ENCODE results near the gene HOXA11. TPM values are rescaled to one million over a fixed set of nuclear protein-coding genes. Genes with fewer than 3 reads are reported as not detected.

HOXA11 gene
- total RNA-seq, 4 donors from 2014 or later = 5.1 to 7.9 (median 6.4) TPM

- H3K9me3 ChIP-seq = no peaks in the 10 kb centered on the region
- in situ Hi-C loops (cut with MboI; ENCODE audit: low sequenced_read_pairs in 4 of 4) (loop anchor here (10.0 to 25.0 kb wide), 7 partner anchors 468 to 1434 kb away; partner anchors contain the start of genes CREB5 (in 1 of the 4) and HIBADH (in 1 of the 4)), intact Hi-C loops (cut with DNase I; ENCODE audit: low total_unique reads) (loop anchor here (2.0 to 5.0 kb wide), 2 partner anchors 581 to 724 kb away; no protein-coding TSS in a partner anchor)
- peak overlapping the region in 3 of 4 donors; percentile 1 to 67 (median 28) for H3K4me3 ChIP-seq
- peaks cover 9 to 37% of the 10 kb centered on the region in 2 donors for H3K4me1 ChIP-seq
- ATAC-seq = no peak
- DNase-seq = peak in 1 of 2 donors; percentile 78
- H3K36me3 ChIP-seq = no peaks in the 10 kb centered on the region
- H3K27ac ChIP-seq = peak overlapping the region in 3 of 4 donors; percentile 21 to 90 (median 44)
- peaks cover 11 to 41% (median 20%) of the 10 kb centered on the region in 3 donors for H3K27me3 ChIP-seq
- TF ChIP-seq CTCF (IDR thresholded peaks at IDR 0.05 in 4 of 5, conservative IDR thresholded peaks at IDR 0.05 in 1 of 5) (peak; percentile 72 to 77 (median 75)), POLR2A (IDR thresholded peaks at IDR 0.05) (no peak)
These were observed 11.3 kb upstream of the HOXA11 start for GRCh38 chr7:27196287-27196767.

GRCh38 chr7:27194686-27195379, 9.8 kb upstream of the HOXA11 start:
- ATAC-seq (no peak), DNase-seq (no peak)
- intact Hi-C loops (cut with DNase I; ENCODE audit: low total_unique reads) = loop anchor here (5.0 kb wide), 3 partner anchors 547 to 907 kb away; partner anchors contain the start of gene TAX1BP1
- Histone ChIP-seq H3K4me3 (peak overlapping the region in 1 of 4 donors; percentile 63), H3K4me1 (peaks cover 13 to 52% of the 10 kb centered on the region in 2 donors), H3K27ac (peak overlapping the region in 3 of 4 donors; percentile 28 to 99 (median 90)), H3K36me3 (no peaks in the 10 kb centered on the region), H3K27me3 (peaks cover 11 to 31% (median 16%) of the 10 kb centered on the region in 3 donors), H3K9me3 (no peaks in the 10 kb centered on the region)
- no peak for TF ChIP-seq POLR2A (IDR thresholded peaks at IDR 0.05)
- TF ChIP-seq CTCF (IDR thresholded peaks at IDR 0.05 in 4 of 5, conservative IDR thresholded peaks at IDR 0.05 in 1 of 5) = no peak
- in situ Hi-C loops (cut with MboI; ENCODE audit: low sequenced_read_pairs in 4 of 4) = loop anchor here (10.0 to 25.0 kb wide), 7 partner anchors 470 to 1433 kb away; partner anchors contain the start of genes CREB5 (in 1 of the 4) and HIBADH (in 1 of the 4)

- ATAC-seq = no peak
- DNase-seq = no peak
- no peaks in the 10 kb centered on the region for H3K36me3 ChIP-seq
- no peaks in the 10 kb centered on the region for H3K9me3 ChIP-seq
- TF ChIP-seq POLR2A (IDR thresholded peaks at IDR 0.05) (no peak), CTCF (IDR thresholded peaks at IDR 0.05 in 4 of 5, conservative IDR thresholded peaks at IDR 0.05 in 1 of 5) (no peak)
- peaks cover 9 to 29% (median 16%) of the 10 kb centered on the region in 3 donors for H3K27me3 ChIP-seq
- H3K27ac ChIP-seq = peak overlapping the region; percentile 90 to 99 (median 95)
- H3K4me1 ChIP-seq = peaks cover 18 to 58% of the 10 kb centered on the region in 2 donors
- intact Hi-C loops (cut with DNase I; ENCODE audit: low total_unique reads) = loop anchor here (5.0 kb wide), 2 partner anchors 548 to 908 kb away; partner anchors contain the start of gene TAX1BP1
- peak overlapping the region in 3 of 4 donors; percentile 57 to 63 (median 59) for H3K4me3 ChIP-seq
- in situ Hi-C loops (cut with MboI; ENCODE audit: low sequenced_read_pairs in 4 of 4) = loop anchor here (10.0 to 25.0 kb wide), 7 partner anchors 471 to 1432 kb away; partner anchors contain the start of genes CREB5 (in 1 of the 4) and HIBADH (in 1 of the 4)
These were observed 8.9 kb upstream of the HOXA11 start for GRCh38 chr7:27194002-27194352.

- in situ Hi-C loops (cut with MboI; ENCODE audit: low sequenced_read_pairs in 4 of 4) = loop anchor here (10.0 to 25.0 kb wide), 7 partner anchors 471 to 1431 kb away; partner anchors contain the start of genes CREB5 (in 1 of the 4) and HIBADH (in 1 of the 4)
- intact Hi-C loops (cut with DNase I; ENCODE audit: low total_unique reads) = loop anchor here (5.0 kb wide), 2 partner anchors 549 to 909 kb away; partner anchors contain the start of gene TAX1BP1
- no peak for DNase-seq
- Histone ChIP-seq H3K9me3 (no peaks in the 10 kb centered on the region), H3K4me3 (peak overlapping the region; percentile 52 to 63 (median 58)), H3K36me3 (no peaks in the 10 kb centered on the region), H3K27ac (peak overlapping the region; percentile 90 to 99 (median 95)), H3K4me1 (peaks cover 14 to 60% of the 10 kb centered on the region in 2 donors), H3K27me3 (peaks cover 4 to 25% (median 16%) of the 10 kb centered on the region in 3 donors)
- TF ChIP-seq CTCF (IDR thresholded peaks at IDR 0.05 in 4 of 5, conservative IDR thresholded peaks at IDR 0.05 in 1 of 5) (no peak), POLR2A (IDR thresholded peaks at IDR 0.05) (no peak)
- ATAC-seq = no peak
These were observed 8.4 kb upstream of the HOXA11 start for GRCh38 chr7:27193335-27194001.

All from gastrocnemius medialis (tissue), 4 donors.